Measurements from ENCODE around the gene WFDC11. TPM values are rescaled to one million over a fixed set of nuclear protein-coding genes. Genes with fewer than 3 reads are reported as not detected.
"Not testable (repeated sequence)": the region's sequence is repeated elsewhere in the genome, so short reads cannot be mapped to it uniquely, and the experiment has no call there.

WFDC11 gene
- total RNA-seq, 1 donor from 2014 or later: not detected

DNA sequence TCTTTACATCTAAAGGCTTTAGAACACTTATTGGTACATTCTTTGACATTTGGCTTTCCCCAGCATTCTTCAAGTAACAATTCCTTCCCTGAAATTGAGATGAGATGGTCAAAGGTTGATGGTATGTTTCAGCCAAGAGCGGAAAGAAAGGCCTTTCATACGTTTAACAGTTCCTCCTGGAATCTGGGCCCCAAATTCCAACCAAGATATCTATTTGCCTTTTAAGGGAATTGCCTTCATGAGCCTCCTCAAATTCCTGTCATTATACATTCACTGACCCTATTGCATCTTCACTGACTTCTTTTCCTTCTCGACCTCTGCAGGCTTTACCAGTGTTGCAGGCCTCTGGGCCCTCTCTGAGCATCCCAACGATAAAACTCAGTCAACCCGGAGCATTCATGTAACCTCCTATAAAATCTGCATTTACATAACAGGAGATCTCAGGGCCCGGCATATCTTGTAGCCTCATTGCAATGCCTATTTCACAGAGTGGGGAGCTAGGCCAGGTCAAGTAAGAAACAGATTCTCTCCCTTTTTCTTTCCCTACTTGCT is 20.7 kb downstream of the WFDC11 start:
- no peaks in the 10 kb centered on the region for H3K27me3 Mint-ChIP-seq (ENCODE audit: unreplicated experiment)
- no peak overlapping the region for H3K4me3 Mint-ChIP-seq (ENCODE audit: unreplicated experiment)
- no peaks in the 10 kb centered on the region for H3K9me3 Mint-ChIP-seq (ENCODE audit: unreplicated experiment)
- H3K4me1 Mint-ChIP-seq (ENCODE audit: low read depth, unreplicated experiment): no peaks in the 10 kb centered on the region
- peaks cover 4% of the 10 kb centered on the region for H3K36me3 Mint-ChIP-seq (ENCODE audit: unreplicated experiment)
- no peak overlapping the region for H3K27ac Mint-ChIP-seq (ENCODE audit: unreplicated experiment)
- no peak for TF ChIP-seq CTCF (IDR thresholded peaks at IDR 0.05; ENCODE audit: partially characterized antibody, unreplicated experiment)
- no peak for DNase-seq

DNA sequence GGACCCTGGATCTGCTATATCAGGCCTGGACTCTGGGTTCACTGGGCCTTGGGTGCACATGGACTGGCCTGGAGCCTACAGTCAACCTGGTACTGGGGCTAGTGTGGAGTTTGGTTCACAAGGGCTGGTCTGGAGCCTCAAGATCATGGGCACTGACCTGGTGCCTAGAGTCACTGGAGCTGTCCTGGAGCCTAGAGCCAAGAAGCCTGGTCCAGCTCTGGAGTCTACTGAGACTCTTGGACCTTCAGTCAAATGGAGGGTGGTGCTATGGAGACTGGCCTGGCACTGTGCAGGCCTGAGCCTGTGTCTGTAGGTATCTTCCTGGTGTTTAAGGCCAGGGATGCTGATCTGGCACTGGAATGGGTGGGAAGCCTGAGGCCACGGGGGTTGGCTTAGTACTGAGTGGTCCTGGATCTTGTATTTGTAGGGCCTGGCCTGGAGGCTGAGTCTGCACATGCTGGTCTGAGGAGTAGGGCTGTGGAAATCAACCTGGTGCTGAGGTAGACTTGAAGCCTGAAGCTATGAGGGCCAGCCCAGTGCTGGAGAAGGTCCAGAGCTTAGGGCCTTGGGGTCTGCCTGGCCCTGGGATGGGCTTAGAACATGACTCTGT is 22.5 kb downstream of the WFDC11 start:
- DNase-seq: no peak
- H3K4me3 Mint-ChIP-seq (ENCODE audit: unreplicated experiment): no peak overlapping the region
- no peaks in the 10 kb centered on the region for H3K27me3 Mint-ChIP-seq (ENCODE audit: unreplicated experiment)
- no peaks in the 10 kb centered on the region for H3K9me3 Mint-ChIP-seq (ENCODE audit: unreplicated experiment)
- H3K36me3 Mint-ChIP-seq (ENCODE audit: unreplicated experiment): peaks cover 4% of the 10 kb centered on the region
- TF ChIP-seq CTCF (IDR thresholded peaks at IDR 0.05; ENCODE audit: partially characterized antibody, unreplicated experiment): no peak
- no peak overlapping the region for H3K27ac Mint-ChIP-seq (ENCODE audit: unreplicated experiment)
- H3K4me1 Mint-ChIP-seq (ENCODE audit: low read depth, unreplicated experiment): no peaks in the 10 kb centered on the region

GRCh38 chr20:45646875-45647274 is 23.2 kb downstream of the WFDC11 start:
- no peaks in the 10 kb centered on the region for H3K27me3 Mint-ChIP-seq (ENCODE audit: unreplicated experiment)
- DNase-seq: no peak
- H3K9me3 Mint-ChIP-seq (ENCODE audit: unreplicated experiment): no peaks in the 10 kb centered on the region
- no peaks in the 10 kb centered on the region for H3K4me1 Mint-ChIP-seq (ENCODE audit: low read depth, unreplicated experiment)
- no peak for TF ChIP-seq CTCF (IDR thresholded peaks at IDR 0.05; ENCODE audit: partially characterized antibody, unreplicated experiment)
- H3K27ac Mint-ChIP-seq (ENCODE audit: unreplicated experiment): no peak overlapping the region
- H3K36me3 Mint-ChIP-seq (ENCODE audit: unreplicated experiment): peaks cover 4% of the 10 kb centered on the region
- H3K4me3 Mint-ChIP-seq (ENCODE audit: unreplicated experiment): no peak overlapping the region

GRCh38 chr20:45645869-45646268 is 24.2 kb downstream of the WFDC11 start:
- DNase-seq; H3K27ac Mint-ChIP-seq (ENCODE audit: unreplicated experiment); H3K9me3 Mint-ChIP-seq (ENCODE audit: unreplicated experiment); H3K27me3 Mint-ChIP-seq (ENCODE audit: unreplicated experiment); H3K36me3 Mint-ChIP-seq (ENCODE audit: unreplicated experiment); H3K4me1 Mint-ChIP-seq (ENCODE audit: low read depth, unreplicated experiment); H3K4me3 Mint-ChIP-seq (ENCODE audit: unreplicated experiment): not testable (repeated sequence)

- H3K4me3 Mint-ChIP-seq (ENCODE audit: unreplicated experiment); H3K36me3 Mint-ChIP-seq (ENCODE audit: unreplicated experiment); H3K9me3 Mint-ChIP-seq (ENCODE audit: unreplicated experiment): not testable (repeated sequence)
Measured at GRCh38 chr20:45641076-45641475, 29.0 kb downstream of the WFDC11 start.

DNA sequence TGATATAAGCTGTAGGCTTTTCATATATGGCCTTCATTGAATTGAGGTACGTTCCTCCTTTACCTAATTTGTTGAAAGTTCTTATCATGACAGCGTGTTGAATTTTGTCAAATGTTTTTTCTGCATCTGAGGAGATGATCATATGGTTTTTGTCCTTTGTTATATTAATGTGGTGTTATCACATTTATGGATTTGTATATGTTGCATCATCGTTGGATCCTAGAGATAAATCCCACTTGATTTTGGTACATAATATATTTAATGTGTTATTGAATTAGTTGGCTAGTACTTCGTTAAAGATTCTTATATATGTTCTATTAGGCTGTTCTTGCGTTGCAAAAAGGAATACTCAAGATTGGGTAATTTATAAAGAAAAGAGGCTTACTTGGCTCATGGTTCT is 30.4 kb downstream of the WFDC11 start:
- Mint-ChIP-seq H3K27ac (ENCODE audit: unreplicated experiment) (no peak overlapping the region), H3K36me3 (ENCODE audit: unreplicated experiment) (peaks cover 3% of the 10 kb centered on the region), H3K4me3 (ENCODE audit: unreplicated experiment) (no peak overlapping the region), H3K27me3 (ENCODE audit: unreplicated experiment) (no peaks in the 10 kb centered on the region), H3K4me1 (ENCODE audit: low read depth, unreplicated experiment) (no peaks in the 10 kb centered on the region), H3K9me3 (ENCODE audit: unreplicated experiment) (no peaks in the 10 kb centered on the region)
- DNase-seq: no peak
- no peak for TF ChIP-seq CTCF (IDR thresholded peaks at IDR 0.05; ENCODE audit: partially characterized antibody, unreplicated experiment)

More at GRCh38 chr20:45641076-45641475, 29.0 kb downstream of the WFDC11 start:
- DNase-seq; H3K4me1 Mint-ChIP-seq (ENCODE audit: low read depth, unreplicated experiment); H3K27ac Mint-ChIP-seq (ENCODE audit: unreplicated experiment); H3K27me3 Mint-ChIP-seq (ENCODE audit: unreplicated experiment): not testable (repeated sequence)

All from glutamatergic neuron (in vitro differentiated cells).